Measurements from ENCODE around the gene DNM1.

GRCh38 chr9:128275198-128276007 is 72.2 kb downstream of the DNM1 start, which contains the start of gene GOLGA2:
- TF ChIP-seq CTCF (IDR thresholded peaks at IDR 0.05) (no peak), POLR2A (IDR thresholded peaks at IDR 0.05) (no peak)
